Colonic mucosa (tissue), 4 donors: ENCODE data around the gene CRMP1. TPM values are rescaled to one million over a fixed set of nuclear protein-coding genes. Genes with fewer than 3 reads are reported as not detected.

Experiments used
- DNase-seq: peaks from one replicate; pipeline ENCODE4 v3.0.0-alpha.2; 2020
- H3K27ac ChIP-seq: fragments of 200-600 bp; one replicate; pipeline ENCODE4 v1.8.0; 2021
- H3K27me3 ChIP-seq: fragments of 200-600 bp; one replicate; pipeline ENCODE4 v1.8.0; 2021
- H3K36me3 ChIP-seq: fragments of 200-600 bp; one replicate; pipeline ENCODE4 v1.8.0; 2021
- H3K4me1 ChIP-seq: fragments of 200-600 bp; one replicate; pipeline ENCODE4 v1.8.0; 2021; ENCODE audit warnings: mild to moderate bottlenecking
- H3K4me3 ChIP-seq: fragments of 200-600 bp; one replicate; pipeline ENCODE4 v1.8.0; 2021
- H3K9ac ChIP-seq, 2 donors: one replicate each; pipeline ENCODE4 v1.7.0; 2013; ENCODE audit warnings: control low read depth in 2 of 2, low read depth in 2 of 2, low read length in 2 of 2
- H3K9me3 ChIP-seq: fragments of 200-600 bp; one replicate; pipeline ENCODE4 v1.8.0; 2021
- intact Hi-C: fragments of 100-400 bp; cut with DNase I; formaldehyde crosslinking; loops from one replicate; pipeline ENCODE4 v1.14.1; 2022
- total RNA-seq, 2 donors: library from RNA; stranded (reverse); fragmentation: NEBNext Ultra II Directional in 1 of 2; extraction: Animal tissue kit (Norgen Biotek cat#: 25700) in 1 of 2; gene quantifications; one replicate each; pipeline ENCODE4 v1.2.1, GENCODE V29; 2021
- TF ChIP-seq, protein P1 (sequence below): fragments of 200-600 bp; IDR thresholded peaks from one replicate; pipeline ENCODE4 v1.8.0; 2022; ENCODE audit warnings: antibody characterized with exemption, mild to moderate bottlenecking
- donor health status: healthy.
- donor health status: DM: no; HTN: no; CAD: no.
- donor health status: DM: no; HTN: no; CAD: no.

Gene CRMP1
- total RNA-seq, 2 donors from 2014 or later, result 0.49 to 1.2 TPM

DNA sequence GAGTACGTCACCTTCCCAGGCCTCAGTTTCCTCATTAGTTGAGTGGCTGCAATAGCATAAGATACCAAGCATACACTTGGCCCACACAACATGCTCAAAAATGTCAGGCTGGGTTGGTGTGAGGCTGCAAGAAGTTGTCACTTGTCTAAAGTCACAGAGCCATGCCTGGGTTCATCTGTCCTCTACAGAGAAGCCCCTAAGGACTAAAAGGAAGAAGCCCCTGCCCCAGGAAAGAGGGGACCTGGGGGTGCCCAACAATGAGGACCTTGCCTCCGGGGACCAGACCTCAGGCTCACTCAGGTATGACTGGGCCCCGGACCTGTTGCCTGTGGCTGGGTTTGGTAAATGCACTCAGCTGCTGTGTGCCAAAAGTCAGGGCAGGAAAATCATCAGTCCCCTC is 82.7 kb downstream of the CRMP1 start:
- intact Hi-C loops, result loop anchor here (5.0 kb wide), 2 partner anchors 758 to 813 kb away; partner anchors contain the start of gene STK32B
- Histone ChIP-seq H3K27ac (no peak overlapping the region), H3K9me3 (no peaks in the 10 kb centered on the region), H3K36me3 (no peaks in the 10 kb centered on the region), H3K9ac (no peak overlapping the region), H3K27me3 (no peaks in the 10 kb centered on the region), H3K4me3 (no peak overlapping the region), H3K4me1 (no peaks in the 10 kb centered on the region)
- TF ChIP-seq, protein P1, sequence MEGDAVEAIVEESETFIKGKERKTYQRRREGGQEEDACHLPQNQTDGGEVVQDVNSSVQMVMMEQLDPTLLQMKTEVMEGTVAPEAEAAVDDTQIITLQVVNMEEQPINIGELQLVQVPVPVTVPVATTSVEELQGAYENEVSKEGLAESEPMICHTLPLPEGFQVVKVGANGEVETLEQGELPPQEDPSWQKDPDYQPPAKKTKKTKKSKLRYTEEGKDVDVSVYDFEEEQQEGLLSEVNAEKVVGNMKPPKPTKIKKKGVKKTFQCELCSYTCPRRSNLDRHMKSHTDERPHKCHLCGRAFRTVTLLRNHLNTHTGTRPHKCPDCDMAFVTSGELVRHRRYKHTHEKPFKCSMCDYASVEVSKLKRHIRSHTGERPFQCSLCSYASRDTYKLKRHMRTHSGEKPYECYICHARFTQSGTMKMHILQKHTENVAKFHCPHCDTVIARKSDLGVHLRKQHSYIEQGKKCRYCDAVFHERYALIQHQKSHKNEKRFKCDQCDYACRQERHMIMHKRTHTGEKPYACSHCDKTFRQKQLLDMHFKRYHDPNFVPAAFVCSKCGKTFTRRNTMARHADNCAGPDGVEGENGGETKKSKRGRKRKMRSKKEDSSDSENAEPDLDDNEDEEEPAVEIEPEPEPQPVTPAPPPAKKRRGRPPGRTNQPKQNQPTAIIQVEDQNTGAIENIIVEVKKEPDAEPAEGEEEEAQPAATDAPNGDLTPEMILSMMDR, result no peak
- no peak for DNase-seq

DNA sequence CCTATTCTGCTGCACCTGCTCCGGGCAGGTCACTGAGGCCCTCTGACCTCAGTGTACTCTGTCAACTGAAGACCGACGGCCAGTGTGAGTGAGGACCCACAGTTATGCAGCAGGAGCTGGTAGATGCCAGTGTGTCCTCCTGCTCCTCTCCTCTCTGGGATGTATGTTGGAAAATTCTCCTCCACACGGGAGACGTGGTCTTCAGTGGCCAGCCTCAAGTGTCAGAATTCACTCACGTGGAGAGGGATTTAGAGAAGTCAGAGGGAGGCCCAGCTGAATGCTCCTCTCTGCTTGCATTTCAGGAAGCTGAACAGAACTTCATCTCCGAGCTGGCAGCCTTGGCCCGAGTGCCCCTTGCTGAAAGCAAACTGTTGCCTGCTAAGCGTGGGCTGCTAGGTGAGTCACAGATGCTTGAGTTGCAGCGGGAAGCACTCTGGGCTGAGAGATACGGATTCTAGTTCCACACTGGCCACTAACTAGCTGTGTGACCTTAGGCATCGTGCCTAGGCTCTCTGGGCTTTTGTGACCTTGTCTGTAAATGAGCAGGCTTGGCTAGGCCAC is 83.6 kb downstream of the CRMP1 start:
- no peak overlapping the region for H3K9ac ChIP-seq
- H3K27me3 ChIP-seq, result no peaks in the 10 kb centered on the region
- no peak for DNase-seq
- H3K4me3 ChIP-seq, result no peak overlapping the region
- H3K36me3 ChIP-seq, result no peaks in the 10 kb centered on the region
- no peaks in the 10 kb centered on the region for H3K9me3 ChIP-seq
- H3K27ac ChIP-seq, result no peak overlapping the region
- intact Hi-C loops, result no loop called here
- no peaks in the 10 kb centered on the region for H3K4me1 ChIP-seq
- TF ChIP-seq, protein P1, result no peak

DNA sequence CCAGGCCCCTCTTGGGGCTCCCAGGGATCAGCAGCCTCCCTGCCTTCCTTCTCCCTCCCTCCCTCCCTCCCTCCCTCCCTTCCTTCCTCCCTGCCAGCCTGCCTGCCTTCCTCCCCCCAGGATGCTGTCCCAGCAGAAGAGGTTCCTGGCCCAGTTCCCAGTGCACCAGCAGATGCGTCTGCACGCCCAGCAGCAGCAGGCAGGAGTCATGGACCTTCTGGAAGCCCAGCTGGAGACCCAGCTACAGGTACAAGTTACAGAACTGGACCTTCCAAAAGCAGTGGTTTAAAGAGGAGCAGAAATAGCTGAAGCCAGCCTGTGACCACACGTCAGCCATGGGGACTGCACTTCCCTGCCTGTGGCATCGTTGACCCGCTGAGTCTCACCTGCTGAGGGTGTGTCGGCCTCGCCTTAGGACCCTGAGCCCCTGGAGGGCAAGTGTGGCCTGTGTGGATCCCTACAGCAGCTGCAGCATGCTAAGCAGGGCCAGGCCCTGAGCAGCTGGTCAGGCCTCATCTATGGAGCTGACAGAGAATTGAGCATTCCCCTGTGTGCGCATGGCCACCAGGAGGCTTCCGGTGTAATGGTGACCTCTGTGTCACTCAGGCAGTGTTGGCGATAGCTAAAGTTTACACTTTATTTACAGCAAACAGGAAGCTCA is 84.7 kb downstream of the CRMP1 start:
- Histone ChIP-seq H3K4me1 (no peaks in the 10 kb centered on the region), H3K9ac (no peak overlapping the region), H3K9me3 (no peaks in the 10 kb centered on the region), H3K27ac (no peak overlapping the region), H3K36me3 (no peaks in the 10 kb centered on the region), H3K4me3 (no peak overlapping the region), H3K27me3 (no peaks in the 10 kb centered on the region)
- intact Hi-C loops, result no loop called here
- DNase-seq, result no peak
- TF ChIP-seq, protein P1, result no peak

DNA sequence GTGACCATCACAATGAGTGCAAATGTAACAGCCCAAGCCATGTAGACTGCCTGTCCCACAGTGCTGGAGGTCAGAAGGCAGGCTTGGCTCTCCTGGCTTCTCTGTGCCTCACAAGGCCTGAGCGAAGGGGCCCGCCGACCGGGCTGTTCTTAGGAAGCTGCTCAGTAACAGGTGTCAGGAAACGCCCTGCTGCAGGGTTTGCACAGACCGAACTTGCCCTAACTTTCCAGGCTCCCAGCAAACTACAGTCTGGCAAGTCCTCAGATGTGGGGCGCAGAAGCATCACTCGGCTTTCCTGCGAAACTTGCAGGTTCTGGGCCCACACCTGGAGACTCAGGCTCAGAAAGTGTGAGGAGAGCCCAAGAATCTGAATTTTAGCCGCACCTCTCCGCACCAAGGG is 87.6 kb downstream of the CRMP1 start:
- H3K4me3 ChIP-seq, result no peak overlapping the region
- TF ChIP-seq, protein P1, result no peak
- intact Hi-C loops, result no loop called here
- no peaks in the 10 kb centered on the region for H3K4me1 ChIP-seq
- no peaks in the 10 kb centered on the region for H3K36me3 ChIP-seq
- H3K27me3 ChIP-seq, result no peaks in the 10 kb centered on the region
- H3K27ac ChIP-seq, result no peak overlapping the region
- DNase-seq, result no peak
- H3K9me3 ChIP-seq, result no peaks in the 10 kb centered on the region
- H3K9ac ChIP-seq, result no peak overlapping the region

DNA sequence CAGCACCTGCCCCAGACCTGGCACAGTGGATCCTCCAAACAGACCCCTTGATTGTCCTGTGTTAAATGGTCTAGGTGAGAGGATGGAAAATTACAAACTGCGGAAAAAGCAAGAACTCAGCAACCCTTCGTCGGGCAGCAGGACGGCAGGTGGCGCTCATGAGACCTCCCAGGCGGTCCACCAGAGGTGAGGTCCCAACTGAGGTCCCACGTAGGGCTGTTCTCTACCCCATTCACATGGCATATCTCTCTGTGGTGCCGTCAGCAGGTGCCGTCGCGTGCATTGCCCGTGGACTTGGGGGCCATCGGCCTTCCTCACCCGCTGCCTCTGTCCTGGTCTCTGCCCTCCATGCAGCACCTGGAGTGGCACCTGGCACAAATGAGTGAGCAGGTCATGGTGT is 88.2 kb downstream of the CRMP1 start:
- Histone ChIP-seq H3K9me3 (no peaks in the 10 kb centered on the region), H3K27me3 (no peaks in the 10 kb centered on the region), H3K9ac (no peak overlapping the region), H3K4me3 (no peak overlapping the region), H3K27ac (no peak overlapping the region), H3K36me3 (no peaks in the 10 kb centered on the region), H3K4me1 (no peaks in the 10 kb centered on the region)
- DNase-seq, result no peak
- TF ChIP-seq, protein P1, result no peak
- intact Hi-C loops, result no loop called here
